COLO668 (cell line): ENCODE results near the gene RERGL.
"Not testable (repeated sequence)": the region's sequence is repeated elsewhere in the genome, so short reads cannot be mapped to it uniquely, and the experiment has no call there.

ENCODE experiments used
- DNase-seq: peaks from one replicate; lab custom pipeline; 2025; ENCODE audit not compliant: unreplicated experiment; lab: John Stamatoyannopoulos, UW

Gene RERGL, protein sequence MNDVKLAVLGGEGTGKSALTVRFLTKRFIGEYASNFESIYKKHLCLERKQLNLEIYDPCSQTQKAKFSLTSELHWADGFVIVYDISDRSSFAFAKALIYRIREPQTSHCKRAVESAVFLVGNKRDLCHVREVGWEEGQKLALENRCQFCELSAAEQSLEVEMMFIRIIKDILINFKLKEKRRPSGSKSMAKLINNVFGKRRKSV

DNA sequence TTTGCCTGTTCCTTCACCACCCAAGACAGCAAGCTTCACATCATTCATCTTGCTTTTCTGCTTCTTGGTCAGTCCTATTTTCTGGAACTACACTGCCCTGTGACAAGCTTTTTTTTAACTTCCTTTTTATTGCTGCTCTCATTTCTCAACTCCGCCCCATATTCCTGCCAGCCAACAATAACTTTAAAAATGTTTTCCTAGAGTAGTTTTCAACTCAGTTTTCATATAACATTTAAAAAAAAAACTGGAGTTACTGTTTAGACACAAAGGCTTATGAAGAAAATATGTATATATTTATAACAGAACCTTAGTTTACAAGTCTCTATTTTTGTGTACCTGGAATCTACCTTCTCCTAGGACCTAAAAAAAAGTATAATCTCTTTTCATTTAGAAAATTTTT lies at the start of gene RERGL:
Gene RERGL, minus strand, starts transcription at position 101 of the 400 bp plus-strand sequence. Its CDS starts 53 bp downstream, at position 48.
- DNase-seq, result no peak

DNA sequence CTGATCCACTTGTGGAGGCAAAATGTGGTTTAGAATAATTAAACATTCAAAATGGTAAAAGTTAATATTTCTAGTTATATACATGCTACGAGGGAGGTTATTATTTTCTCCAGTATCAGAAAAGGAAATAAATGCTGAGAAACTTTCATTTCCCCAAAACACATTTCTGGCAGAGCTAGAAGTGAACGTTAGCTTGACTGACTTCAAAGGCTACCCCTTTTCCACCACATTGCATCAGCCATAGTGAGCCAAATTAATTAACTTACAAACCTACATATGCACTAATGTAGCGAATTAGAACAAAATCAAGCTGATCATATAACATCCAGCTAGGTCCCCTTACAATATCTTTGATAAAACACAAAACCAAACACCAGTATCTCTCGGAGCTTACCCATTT lies 49.3 kb upstream of the RERGL start:
- DNase-seq, result no peak

DNA sequence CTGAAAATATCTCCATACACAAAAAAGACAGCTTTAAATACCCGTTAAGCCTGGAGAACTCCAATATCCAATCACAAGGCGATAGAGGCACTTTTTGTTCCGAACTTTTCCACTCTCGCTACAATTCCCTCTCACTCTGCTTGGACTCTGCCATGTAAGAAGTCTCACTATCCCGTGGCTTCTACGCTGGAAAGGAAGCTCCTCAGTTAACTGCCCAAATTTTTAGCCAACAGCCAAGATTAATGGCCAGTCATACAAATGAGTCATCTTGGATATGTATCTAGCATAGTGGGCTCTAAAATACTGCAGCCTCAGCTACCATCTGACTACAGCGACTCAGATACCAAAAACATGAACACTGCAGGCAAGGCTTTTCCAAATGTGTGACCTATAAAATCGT lies 45.5 kb upstream of the RERGL start:
- DNase-seq, result no peak

DNA sequence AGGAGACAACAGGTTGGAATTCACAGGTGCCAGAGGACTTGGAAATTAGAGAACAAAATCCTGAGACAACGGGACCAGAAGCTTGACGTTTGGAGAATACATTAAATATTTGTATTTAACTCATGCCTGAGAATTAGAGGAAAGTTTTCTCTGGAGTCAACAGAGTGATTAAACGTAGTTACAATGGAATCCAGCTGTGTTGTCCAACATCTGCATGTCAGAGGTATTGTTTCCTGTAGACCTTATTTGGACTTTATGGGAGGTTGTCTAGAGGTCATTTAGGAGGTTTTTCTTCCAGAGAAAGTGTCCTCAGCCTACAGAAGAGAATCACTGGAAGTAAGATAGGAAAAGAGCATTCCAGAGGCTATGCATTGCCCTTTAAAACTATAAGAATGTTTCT lies 45.1 kb upstream of the RERGL start:
- DNase-seq, result no peak

DNA sequence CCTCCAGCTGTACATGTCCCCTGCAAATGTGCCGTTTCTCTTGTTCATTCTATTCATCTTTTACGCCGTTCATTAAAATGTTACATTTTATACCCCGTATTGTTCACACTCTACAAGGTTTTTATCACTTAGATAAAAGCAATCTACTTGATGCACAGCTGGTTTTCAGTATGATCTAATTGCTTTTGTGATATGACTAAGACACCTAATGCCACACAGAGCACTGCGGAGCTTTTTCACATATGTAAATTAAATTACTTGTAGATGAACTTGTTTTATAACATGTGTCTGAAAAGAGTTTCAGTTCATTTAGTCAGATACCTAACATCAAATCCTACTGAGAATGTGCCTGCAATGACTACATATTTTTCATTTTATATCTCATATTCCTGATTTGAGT lies 40.9 kb upstream of the RERGL start:
- DNase-seq, result no peak

DNA sequence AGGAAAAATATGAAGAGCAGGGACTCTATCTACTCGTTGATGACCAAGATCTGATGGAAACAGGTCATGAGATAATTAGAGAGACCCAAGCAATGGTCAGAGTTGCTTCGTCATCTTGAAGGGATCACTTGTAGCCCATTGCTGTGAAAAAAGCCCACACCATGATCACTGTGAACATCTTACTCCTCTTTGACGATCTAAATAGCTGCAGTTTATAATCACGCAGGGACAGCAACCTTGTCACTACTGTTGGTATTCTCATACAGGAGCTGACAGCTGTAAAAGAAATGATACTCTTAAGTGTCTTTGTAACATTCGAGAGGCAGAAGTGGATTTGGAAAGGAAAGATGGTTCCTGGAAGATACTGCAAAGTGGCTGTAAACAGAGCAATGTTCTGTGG lies 33.7 kb upstream of the RERGL start:
- DNase-seq, result no peak

DNA sequence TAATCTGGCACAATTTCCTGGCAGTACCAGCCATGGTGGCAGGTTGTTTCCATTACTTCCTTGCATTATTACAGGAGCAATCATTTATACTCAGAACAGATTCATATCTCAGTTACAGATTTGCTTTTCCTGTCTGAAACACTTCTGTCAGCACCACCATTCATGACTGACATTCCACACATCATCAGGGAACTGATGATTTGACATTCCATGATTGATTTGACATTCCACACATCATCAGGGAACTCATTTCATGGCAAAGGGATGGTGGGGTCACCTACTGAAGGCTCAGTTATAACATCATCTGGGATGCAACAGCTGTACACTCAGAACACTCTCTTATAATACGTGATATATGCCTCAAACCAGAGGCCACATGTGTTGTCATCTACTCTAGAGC lies 30.9 kb upstream of the RERGL start:
- no peak for DNase-seq

DNA sequence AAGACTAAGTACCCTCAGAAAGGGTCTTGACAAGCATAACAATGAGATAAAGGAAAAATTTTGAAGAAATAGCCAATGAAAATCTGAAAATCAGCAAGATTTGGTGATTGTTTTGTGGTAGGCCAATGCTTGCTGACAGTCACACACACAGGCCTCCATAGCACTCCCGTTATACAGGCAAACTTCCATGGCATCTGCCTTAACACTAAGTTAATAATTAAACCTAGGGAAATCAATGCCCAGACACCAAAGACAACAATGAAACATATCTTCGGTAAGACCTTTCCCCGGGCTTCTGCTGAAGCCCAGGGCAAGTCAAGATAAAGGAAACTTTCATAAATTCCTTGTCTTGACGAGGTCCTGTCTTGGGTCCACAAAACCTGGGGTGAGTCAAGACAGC lies 18.6 kb upstream of the RERGL start:
- no peak for DNase-seq

DNA sequence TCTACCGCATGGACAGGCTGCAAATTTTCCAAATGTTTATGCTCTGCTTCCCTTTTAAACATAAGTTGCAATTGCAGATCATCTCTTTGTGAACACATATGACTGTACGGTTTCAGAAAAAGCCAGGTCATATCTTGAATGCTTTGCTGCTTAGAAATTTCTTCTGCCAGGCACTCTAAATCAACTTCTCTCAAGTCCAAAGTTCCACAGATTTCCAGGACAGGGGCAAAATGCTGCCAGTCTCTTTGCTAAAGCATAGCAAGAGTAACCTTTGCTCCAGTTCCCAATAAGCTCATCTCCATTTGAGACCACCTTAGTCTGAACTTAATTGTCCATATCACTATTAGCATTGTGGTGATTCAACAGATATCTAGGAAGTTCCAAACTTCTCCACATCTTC lies 13.6 kb upstream of the RERGL start:
- DNase-seq, result no peak

DNA sequence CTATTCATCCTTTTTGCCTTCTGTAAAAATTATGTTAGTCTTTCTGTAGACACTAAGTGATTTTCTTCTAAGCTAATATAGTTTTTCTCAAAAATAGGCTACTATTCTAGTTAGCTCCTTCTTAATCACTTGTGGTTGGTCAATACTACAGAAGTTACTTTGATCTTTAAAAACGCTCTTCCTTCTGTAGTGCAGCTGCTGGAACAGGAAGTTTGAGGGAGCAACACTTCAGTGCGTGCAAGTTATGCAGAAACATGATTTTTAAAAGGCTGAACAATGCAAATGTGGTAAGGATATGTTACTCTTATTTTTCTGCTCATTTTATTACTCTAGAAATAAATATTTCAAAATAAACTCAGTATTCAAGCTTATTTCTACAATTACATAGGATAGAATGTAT lies 11.1 kb upstream of the RERGL start:
- no peak for DNase-seq

DNA sequence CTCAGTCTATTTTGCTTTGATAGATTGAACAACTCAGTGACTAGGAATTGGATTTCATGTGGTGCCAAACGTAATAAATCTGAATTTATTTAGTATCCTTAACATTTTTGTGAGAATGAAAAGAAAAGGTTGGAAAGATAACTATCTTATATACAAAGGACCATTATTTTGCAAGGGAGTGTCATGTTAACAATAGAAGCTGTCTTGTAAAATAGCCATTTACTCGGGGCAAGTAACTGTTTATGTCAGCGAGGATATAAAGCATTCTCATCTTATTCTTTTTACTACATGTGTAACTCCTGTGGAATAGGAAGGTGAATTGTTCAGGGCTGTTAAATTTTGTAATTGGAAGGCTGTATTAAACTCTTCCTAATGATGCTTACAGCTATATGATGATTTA lies 5.9 kb downstream of the RERGL start:
- no peak for DNase-seq

DNA sequence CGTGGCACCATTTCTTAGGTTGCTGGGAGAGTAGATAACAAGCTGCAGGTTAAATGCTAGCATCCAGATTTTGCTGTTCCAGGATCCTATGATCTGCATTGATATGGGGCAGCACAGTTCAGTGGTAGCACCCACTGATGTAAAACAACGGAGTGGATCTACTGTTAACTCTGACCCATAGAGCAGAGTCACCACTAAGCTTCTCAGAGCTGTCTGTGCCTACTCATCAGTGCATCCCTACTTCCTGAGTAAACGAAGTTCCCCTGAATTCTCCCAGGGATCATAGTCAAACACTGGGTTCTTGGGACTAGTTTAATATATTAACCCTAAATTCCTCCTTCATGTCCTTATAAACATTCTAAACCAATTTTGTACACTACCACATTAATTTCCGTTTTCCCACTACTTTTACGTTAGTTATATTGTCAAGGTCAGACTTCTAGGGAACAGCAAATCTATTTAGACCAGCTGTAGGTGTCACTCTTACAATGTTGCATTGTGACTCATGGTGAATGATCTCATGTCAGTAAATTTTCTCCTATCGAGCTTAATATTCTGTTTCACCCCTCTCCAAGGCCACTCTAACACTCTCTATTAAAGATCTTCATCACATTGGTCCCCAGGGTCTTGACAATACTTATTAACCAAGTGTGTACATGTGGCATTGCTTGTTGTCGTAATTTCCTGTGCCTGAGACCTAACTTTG lies 10.3 kb downstream of the RERGL start:
- no peak for DNase-seq

DNA sequence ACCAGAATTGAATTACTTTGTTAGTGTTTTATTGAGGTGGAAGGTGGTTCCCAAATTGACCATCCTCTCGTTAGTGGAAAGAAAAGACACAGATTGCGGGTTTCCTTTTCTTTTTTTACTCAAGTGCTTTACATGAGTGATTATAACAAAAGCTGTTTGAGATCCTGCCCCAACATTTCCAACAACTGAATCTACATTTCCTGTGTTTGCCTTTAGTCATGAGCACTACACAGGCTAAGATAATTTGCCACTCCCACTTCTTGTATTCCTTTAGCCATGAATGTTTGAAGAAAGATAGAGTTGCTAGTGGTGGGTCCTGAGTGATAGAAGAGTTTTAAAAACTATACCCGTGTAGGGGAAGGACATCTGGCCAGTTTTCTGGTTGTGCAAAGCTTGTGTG lies 16.0 kb downstream of the RERGL start:
- DNase-seq, result no peak

DNA sequence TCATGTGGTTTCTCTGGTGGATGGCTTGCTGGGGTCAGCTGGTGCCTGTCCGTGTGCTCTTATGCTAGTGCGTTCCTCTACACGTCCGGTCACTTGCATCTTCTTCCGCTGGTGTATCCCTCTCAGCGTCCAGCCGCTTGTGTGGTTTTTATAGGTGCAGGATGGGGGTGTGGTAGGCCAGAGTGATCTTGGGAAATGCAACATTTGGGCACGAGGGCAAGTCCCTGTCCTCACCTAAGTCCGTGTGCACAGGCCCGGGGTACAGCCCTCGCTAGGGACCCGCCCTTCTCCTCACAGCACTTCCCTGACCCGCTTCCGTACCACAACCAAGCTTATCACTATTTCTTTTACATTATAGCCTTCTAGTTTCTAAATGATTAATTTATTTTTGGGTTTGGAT lies 17.3 kb downstream of the RERGL start:
- no peak for DNase-seq

DNA sequence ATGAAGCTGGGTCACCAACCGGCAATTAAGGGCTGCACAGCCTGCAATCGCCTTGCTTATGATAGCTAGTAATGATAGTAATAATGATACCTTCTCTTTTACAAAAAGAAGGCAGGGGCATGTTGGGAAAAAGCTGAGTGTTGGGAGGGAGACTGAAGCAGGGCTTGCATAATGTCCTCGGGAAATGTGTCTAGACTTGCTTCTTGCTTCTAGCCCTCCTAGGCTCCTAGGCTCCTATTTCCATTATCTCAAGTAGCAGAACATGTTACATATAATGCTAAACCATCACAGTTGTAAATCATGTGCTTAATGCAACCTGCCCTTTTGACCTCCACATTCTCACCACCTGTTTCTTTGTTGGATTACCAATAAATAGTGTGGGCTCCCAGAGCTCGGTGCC lies 18.7 kb downstream of the RERGL start:
- DNase-seq, result no peak

DNA sequence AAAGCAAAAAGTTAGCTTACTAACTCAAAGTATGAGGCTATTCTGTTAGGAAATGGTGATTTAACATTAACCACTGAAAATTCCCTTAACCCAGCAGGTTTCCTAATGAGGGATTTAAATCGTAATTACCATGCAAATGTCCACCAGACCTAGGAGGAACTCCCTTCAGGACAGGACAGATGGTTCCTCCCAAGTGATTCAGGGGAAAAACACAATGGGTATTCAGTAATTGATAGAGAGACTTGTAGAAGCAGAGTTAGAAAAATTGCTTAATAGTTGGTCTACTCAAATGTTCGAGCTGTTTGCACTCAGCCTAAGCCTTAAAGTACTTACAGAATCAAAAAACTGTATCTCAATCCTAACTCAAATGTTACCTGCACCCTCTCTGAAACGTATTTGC lies 21.6 kb downstream of the RERGL start:
- DNase-seq, result no peak

DNA sequence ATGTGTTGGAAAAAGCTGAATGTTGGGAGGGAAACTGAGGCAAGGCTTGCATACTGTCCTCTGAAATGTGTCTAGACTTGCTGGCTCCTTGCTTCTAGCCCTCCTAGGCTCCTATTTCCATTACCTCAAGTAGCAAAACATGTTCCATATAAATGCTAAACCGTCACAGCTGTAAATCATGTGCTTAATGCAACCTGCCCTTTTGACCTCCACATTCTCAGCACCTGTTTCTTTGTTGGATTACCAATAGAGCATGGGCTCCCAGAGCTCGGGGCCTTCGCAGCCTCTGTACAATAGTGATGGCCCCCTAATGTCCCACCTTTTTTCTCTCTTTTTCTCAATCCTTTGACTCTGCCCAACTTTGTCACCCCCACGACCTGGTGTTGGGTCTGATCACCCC lies 23.3 kb downstream of the RERGL start:
- DNase-seq, result no peak

DNA sequence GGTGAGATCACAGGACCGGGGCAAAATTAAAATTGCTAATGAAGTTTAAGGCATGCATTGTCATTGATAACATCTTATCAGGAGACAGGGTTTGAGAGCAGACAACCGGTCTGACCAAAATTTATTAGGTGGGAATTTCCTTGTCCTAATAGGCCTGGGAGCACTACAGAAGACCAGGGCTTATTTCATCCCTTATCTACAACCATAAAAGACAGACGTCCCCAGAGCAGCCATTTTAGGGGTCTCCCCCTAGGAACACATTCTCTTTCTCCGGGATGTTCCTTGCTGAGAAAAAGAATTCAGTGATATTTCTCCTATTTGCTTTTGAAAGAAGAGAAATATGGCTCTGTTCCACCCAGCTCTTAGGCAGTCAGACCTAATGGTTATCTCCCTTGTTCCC lies 27.1 kb downstream of the RERGL start:
- DNase-seq, result not testable (repeated sequence)

DNA sequence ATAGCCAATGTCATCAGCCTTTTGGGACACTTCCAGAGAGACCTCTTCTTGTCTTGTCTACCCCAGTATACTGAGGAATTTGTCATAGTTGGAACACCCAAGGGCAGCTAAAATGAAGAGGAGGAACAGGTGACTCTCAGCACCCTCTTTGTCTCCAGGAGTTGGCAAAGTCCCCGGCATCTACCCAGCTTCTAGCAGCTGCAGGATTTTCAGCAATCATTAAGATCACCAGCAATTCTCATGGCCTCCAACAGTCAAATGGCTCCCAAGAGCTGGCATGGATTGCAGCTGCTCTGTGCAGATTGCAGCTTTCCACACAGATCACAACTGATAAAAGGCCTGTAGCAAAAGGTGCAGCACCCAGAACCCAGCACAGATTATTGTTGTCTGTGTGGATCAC lies 32.9 kb downstream of the RERGL start:
- DNase-seq, result no peak

DNA sequence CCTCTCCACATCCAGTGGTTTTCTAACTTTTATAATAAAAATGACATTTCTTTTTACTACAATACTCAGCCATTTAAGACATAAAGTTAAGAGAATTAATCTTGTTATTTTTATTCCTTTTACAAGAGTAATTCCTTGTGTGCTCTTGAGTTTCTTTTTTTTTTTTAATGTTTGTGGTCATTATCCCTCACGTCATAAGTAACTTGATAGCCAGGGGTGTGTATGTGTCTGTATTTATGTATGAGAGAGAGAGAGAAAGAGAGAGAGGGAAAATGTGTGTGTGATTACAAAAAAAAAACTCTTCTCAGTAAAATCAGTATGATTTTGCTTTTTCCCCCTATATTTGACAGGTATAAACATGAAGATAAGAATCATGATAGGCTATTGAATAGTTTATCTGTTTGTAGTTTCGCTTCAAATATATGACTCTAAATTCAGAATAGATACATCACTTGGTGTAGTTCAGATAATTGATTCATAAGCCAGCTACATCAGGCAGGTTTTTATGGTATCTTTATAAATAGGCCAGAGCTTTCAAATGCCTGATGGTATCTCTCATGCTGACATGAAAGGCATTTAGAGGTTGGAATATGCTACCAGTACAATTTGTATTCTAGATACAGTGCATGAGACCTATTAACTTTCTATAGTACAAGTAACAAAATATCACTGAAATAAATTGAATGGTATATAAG lies 34.9 kb downstream of the RERGL start:
- no peak for DNase-seq

DNA sequence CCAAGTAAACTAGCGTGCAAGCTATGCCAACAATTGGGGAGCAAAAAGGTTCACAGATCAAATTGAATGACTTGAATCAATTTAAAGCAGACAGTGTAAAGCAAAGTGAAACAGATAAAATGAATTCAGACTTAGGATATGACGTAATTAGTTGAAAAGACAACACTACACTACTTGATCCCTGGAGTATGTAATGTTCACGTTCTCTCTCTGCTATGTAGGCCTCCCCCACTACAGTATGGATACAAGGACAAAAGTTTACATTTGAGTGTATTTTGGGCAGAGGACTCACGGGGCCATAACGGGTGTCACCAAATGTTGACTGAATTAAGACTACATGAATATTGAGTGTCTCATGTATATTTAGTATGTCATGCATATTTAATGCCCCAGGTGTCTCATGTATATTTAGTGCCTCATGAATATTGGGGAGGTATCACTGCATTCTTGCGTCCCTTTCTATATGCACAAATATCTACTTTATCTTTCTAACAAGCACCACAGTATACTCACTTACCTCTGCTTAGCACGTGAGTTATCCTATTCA lies 44.5 kb downstream of the RERGL start:
- no peak for DNase-seq

DNA sequence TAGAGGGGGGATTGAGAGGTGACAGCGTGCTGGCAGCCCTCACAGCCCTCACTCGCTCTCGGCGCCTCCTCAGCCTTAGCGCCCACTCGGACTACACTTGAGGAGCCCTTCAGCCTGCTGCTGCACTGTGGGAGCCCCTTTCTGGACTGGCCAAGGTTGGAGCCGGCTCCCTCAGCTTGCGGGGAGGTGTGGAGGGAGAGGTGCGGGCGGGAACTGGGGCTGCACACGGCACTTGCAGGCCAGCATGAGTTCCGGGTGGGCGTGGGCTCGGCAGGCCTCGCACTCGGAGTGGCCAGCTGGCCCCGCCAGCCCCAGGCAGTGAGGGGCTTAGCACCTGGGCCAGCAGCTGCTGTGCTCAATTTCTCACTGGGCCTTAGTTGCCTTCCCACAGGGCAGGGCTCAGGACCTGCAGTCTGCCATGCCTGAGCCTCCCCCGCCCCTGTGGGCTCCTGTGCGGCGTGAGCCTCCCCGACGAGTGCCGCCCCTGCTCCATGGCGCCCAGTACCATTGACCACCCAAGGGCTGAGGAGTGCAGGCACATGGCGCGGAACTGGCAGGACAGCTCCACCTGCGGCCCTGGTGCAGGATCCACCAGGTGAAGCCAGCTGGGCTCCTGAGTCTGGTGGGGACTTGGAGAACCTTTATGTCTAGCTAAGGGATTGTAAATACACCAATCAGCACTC lies 49.8 kb downstream of the RERGL start:
- not testable (repeated sequence) for DNase-seq
